ENCODE measurements around the gene CERS4.
"Not testable (repeated sequence)": the region's sequence is repeated elsewhere in the genome, so short reads cannot be mapped to it uniquely, and the experiment has no call there.

CERS4 gene

GRCh38 chr19:8213827-8214672 lies 4.9 kb downstream of the CERS4 start:
- H3K27ac ChIP-seq: no peak overlapping the region
- H3K4me3 ChIP-seq: no peak overlapping the region
- no peak for DNase-seq
- intact Hi-C loops (cut with DNase I; ENCODE audit: low total_unique reads): no loop called here
- H3K4me1 ChIP-seq: peaks cover 0 to 16% (median 6%) of the 10 kb centered on the region in 4 donors
- H3K36me3 ChIP-seq: no peaks in the 10 kb centered on the region
- TF ChIP-seq CTCF (IDR thresholded peaks at IDR 0.05): no peak
- H3K9me3 ChIP-seq: no peaks in the 10 kb centered on the region
- peaks cover 0 to 8% of the 10 kb centered on the region in 2 donors for H3K27me3 ChIP-seq

- H3K27ac ChIP-seq: no peak overlapping the region
- peaks cover 0 to 8% (median 5%) of the 10 kb centered on the region in 4 donors for H3K4me1 ChIP-seq
- no peak overlapping the region for H3K4me3 ChIP-seq
- H3K9me3 ChIP-seq: no peaks in the 10 kb centered on the region
- no peaks in the 10 kb centered on the region for H3K36me3 ChIP-seq
- DNase-seq: no peak
- H3K27me3 ChIP-seq: peaks cover 0 to under 1% of the 10 kb centered on the region in 2 donors
- no peak for TF ChIP-seq CTCF (IDR thresholded peaks at IDR 0.05)
- intact Hi-C loops (cut with DNase I; ENCODE audit: low total_unique reads): no loop called here
These were observed 5.6 kb downstream of the CERS4 start for GRCh38 chr19:8214802-8215201.

GRCh38 chr19:8215783-8216182 lies 6.6 kb downstream of the CERS4 start:
- Histone ChIP-seq H3K4me1 (no peaks in the 10 kb centered on the region), H3K36me3 (no peaks in the 10 kb centered on the region), H3K9me3 (no peaks in the 10 kb centered on the region), H3K27ac (no peak overlapping the region), H3K27me3 (no peaks in the 10 kb centered on the region), H3K4me3 (no peak overlapping the region)
- DNase-seq: no peak
- TF ChIP-seq CTCF (IDR thresholded peaks at IDR 0.05): no peak
- intact Hi-C loops (cut with DNase I; ENCODE audit: low total_unique reads): no loop called here

- Histone ChIP-seq H3K27me3 (no peaks in the 10 kb centered on the region), H3K4me3 (no peak overlapping the region), H3K36me3 (no peaks in the 10 kb centered on the region), H3K27ac (no peak overlapping the region), H3K9me3 (no peaks in the 10 kb centered on the region), H3K4me1 (no peaks in the 10 kb centered on the region)
- intact Hi-C loops (cut with DNase I; ENCODE audit: low total_unique reads): no loop called here
- no peak for DNase-seq
- no peak for TF ChIP-seq CTCF (IDR thresholded peaks at IDR 0.05)
These were observed 7.2 kb downstream of the CERS4 start for GRCh38 chr19:8216357-8216756.

- intact Hi-C loops (cut with DNase I; ENCODE audit: low total_unique reads); H3K4me1 ChIP-seq; H3K36me3 ChIP-seq; H3K27me3 ChIP-seq; H3K9me3 ChIP-seq; H3K4me3 ChIP-seq; H3K27ac ChIP-seq; DNase-seq: not testable (repeated sequence)
These were observed 9.0 kb downstream of the CERS4 start for GRCh38 chr19:8218127-8218526.

GRCh38 chr19:8220481-8220880 lies 11.3 kb downstream of the CERS4 start:
- TF ChIP-seq CTCF (IDR thresholded peaks at IDR 0.05): no peak
- Histone ChIP-seq H3K36me3 (no peaks in the 10 kb centered on the region), H3K4me3 (no peak overlapping the region), H3K9me3 (no peaks in the 10 kb centered on the region), H3K27me3 (no peaks in the 10 kb centered on the region), H3K27ac (no peak overlapping the region), H3K4me1 (no peaks in the 10 kb centered on the region)
- intact Hi-C loops (cut with DNase I; ENCODE audit: low total_unique reads): no loop called here
- DNase-seq: no peak

All from tibial artery (tissue), 4 donors.